HG02981 (cell line): Measurements from ENCODE around the gene KRT9.

Source experiments
- ATAC-seq: cut with Tn5 transposase; IDR thresholded peaks from one replicate; pipeline ENCODE4 v1.9.1; 2021; ENCODE audit warnings: mild to moderate bottlenecking, moderate library complexity; ENCODE audit not compliant: unreplicated experiment

Gene KRT9

GRCh38 chr17:41530062-41531048 is 41.5 kb downstream of the KRT9 start:
- ATAC-seq, result no peak

- ATAC-seq, result no peak
Measured at GRCh38 chr17:41529491-41529915, 42.4 kb downstream of the KRT9 start.

- ATAC-seq, result no peak
Measured at GRCh38 chr17:41528959-41529353, 42.9 kb downstream of the KRT9 start.

- ATAC-seq, result no peak
Measured at GRCh38 chr17:41527063-41528023, 44.5 kb downstream of the KRT9 start.

- ATAC-seq, result no peak
Measured at GRCh38 chr17:41524261-41524660, 47.6 kb downstream of the KRT9 start.

GRCh38 chr17:41523787-41524186 is 48.1 kb downstream of the KRT9 start:
- ATAC-seq, result no peak

GRCh38 chr17:41523225-41523593 is 48.6 kb downstream of the KRT9 start:
- ATAC-seq, result no peak

GRCh38 chr17:41522301-41523224 is 49.3 kb downstream of the KRT9 start:
- no peak for ATAC-seq

- no peak for ATAC-seq
Measured at GRCh38 chr17:41521574-41522261, 50.1 kb downstream of the KRT9 start.

- no peak for ATAC-seq
Measured at GRCh38 chr17:41520821-41521521, 50.9 kb downstream of the KRT9 start.

- no peak for ATAC-seq
Measured at GRCh38 chr17:41519501-41520224, 52.2 kb downstream of the KRT9 start.

- ATAC-seq, result no peak
Measured at GRCh38 chr17:41518789-41519449, 52.9 kb downstream of the KRT9 start, which contains the start of gene KRT15. KRT15 (minus strand) TSS chr17:41518890; CDS start chr17:41518827, 63 bp downstream.

- ATAC-seq, result no peak
Measured at GRCh38 chr17:41518031-41518430, 53.8 kb downstream of the KRT9 start.

- no peak for ATAC-seq
Measured at GRCh38 chr17:41516830-41517283, 55.0 kb downstream of the KRT9 start.

GRCh38 chr17:41516147-41516829 is 55.6 kb downstream of the KRT9 start:
- ATAC-seq, result no peak
